HepG2 (cell line): ENCODE measurements around the gene COPZ1. TPM values are rescaled to one million over a fixed set of nuclear protein-coding genes. Genes with fewer than 3 reads are reported as not detected.
A peak's percentile ranks its signal among the peaks of the same experiment; 100 is the strongest.

Experiments
- ATF3 ChIP-seq: sonication (generic); formaldehyde crosslinking; IDR thresholded peaks from 2 replicates; pipeline ENCODE4 v1.4.0; 2020; ENCODE audit warnings: missing genetic modification reagents
- CAMTA2 ChIP-seq: sonication (generic); formaldehyde crosslinking; IDR thresholded peaks from 2 replicates; pipeline ENCODE4 v1.4.0; 2020; ENCODE audit warnings: mild to moderate bottlenecking, missing genetic modification reagents, borderline replicate concordance
- CCAR2 ChIP-seq: fragments of 200-400 bp; formaldehyde crosslinking; optimal IDR thresholded peaks from 2 replicates; pipeline ENCODE3; 2018; ENCODE audit warnings: low read depth, mild to moderate bottlenecking, low read length, moderate library complexity
- EP300 ChIP-seq, 3 experiments: sonication (generic) in 1 of 3; formaldehyde crosslinking in 1 of 3; IDR thresholded peaks; 2 replicates each; pipeline versions ENCODE4 v1.5.1 to v1.6.1; 2011 to 2020; ENCODE audit warnings: low read depth in 2 of 3, low read length in 2 of 3, borderline replicate concordance in 1 of 3, improper control_type of control experiment in 1 of 3, mild to moderate bottlenecking in 1 of 3, missing genetic modification reagents in 1 of 3, moderate library complexity in 1 of 3
- MXD1 ChIP-seq: sonication (generic); formaldehyde crosslinking; IDR thresholded peaks from 2 replicates; pipeline ENCODE4 v1.4.0; 2020; ENCODE audit warnings: mild to moderate bottlenecking, missing genetic modification reagents
- NAIF1 ChIP-seq: sonication (generic); formaldehyde crosslinking; IDR thresholded peaks from 2 replicates; pipeline ENCODE4 v1.5.0; 2020; ENCODE audit warnings: mild to moderate bottlenecking, missing genetic modification reagents, borderline replicate concordance
- NPAS2 ChIP-seq: sonication (generic); formaldehyde crosslinking; IDR thresholded peaks from 2 replicates; pipeline ENCODE4 v1.8.0; 2022; ENCODE audit warnings: mild to moderate bottlenecking, missing genetic modification reagents, borderline replicate concordance
- NR2F2 ChIP-seq: IDR thresholded peaks from 2 replicates; pipeline ENCODE4 v1.6.1; 2012; ENCODE audit warnings: low read depth, inconsistent platforms, borderline replicate concordance
- RBAK ChIP-seq: sonication (generic); formaldehyde crosslinking; IDR thresholded peaks from 2 replicates; pipeline ENCODE4 v1.5.1; 2020; ENCODE audit warnings: mild to moderate bottlenecking, missing genetic modification reagents
- THRA ChIP-seq: sonication (generic); formaldehyde crosslinking; IDR thresholded peaks from 2 replicates; pipeline ENCODE4 v1.4.0; 2020; ENCODE audit warnings: missing genetic modification reagents, borderline replicate concordance
- TP53 ChIP-seq: sonication (generic); formaldehyde crosslinking; conservative IDR thresholded peaks from 2 replicates; pipeline ENCODE4 v1.4.0; 2020; ENCODE audit warnings: missing genetic modification reagents
- ZFP90 ChIP-seq: sonication (generic); formaldehyde crosslinking; IDR thresholded peaks from 2 replicates; pipeline ENCODE4 v1.8.0; 2022; ENCODE audit warnings: missing genetic modification reagents, mild to moderate bottlenecking, inconsistent platforms, borderline replicate concordance
- ZGPAT ChIP-seq: IDR thresholded peaks from 2 replicates; pipeline ENCODE4 v1.6.1; 2016; ENCODE audit warnings: mild to moderate bottlenecking
- ZNF180 ChIP-seq: sonication (generic); formaldehyde crosslinking; IDR thresholded peaks from 2 replicates; pipeline ENCODE4 v1.4.0; 2020; ENCODE audit warnings: low read depth, missing genetic modification reagents, borderline replicate concordance
- ZNF510 ChIP-seq: sonication (generic); formaldehyde crosslinking; IDR thresholded peaks from 2 replicates; pipeline ENCODE4 v1.4.0; 2020; ENCODE audit warnings: low read depth, mild to moderate bottlenecking, missing genetic modification reagents
- ZNF546 ChIP-seq: sonication (generic); formaldehyde crosslinking; conservative IDR thresholded peaks from 2 replicates; pipeline ENCODE4 v1.8.1; 2023; ENCODE audit warnings: mild to moderate bottlenecking, missing genetic modification reagents
- ZSCAN9 ChIP-seq: IDR thresholded peaks from 2 replicates; pipeline ENCODE4 v1.6.1; 2016; ENCODE audit warnings: borderline replicate concordance
- polyA plus RNA-seq, 8 experiments: library from polyadenylated mRNA; depleted of rRNA in 3 of 8; stranded (reverse) in 7 of 8; unstranded in 1 of 8; fragments of >200 nt; fragmentation: Illumina TruSeq in 4 of 8; extraction: Trizol in 4 of 8; gene quantifications; 2 replicates each; pipeline versions ENCODE4 v1.2.1 to v1.2.3, GENCODE V29; 2011 to 2016; ENCODE audit warnings: low read depth in 4 of 8, missing spikeins in 1 of 8, mixed read lengths in 1 of 8; ENCODE audit not compliant: insufficient read depth in 1 of 8
- total RNA-seq, 5 experiments: library from RNA; depleted of rRNA; stranded (reverse); fragments of >200 nt; fragmentation: Illumina TruSeq; extraction: Trizol; gene quantifications; 2 replicates each; pipeline ENCODE4 v1.2.3, GENCODE V29; 2016; ENCODE audit warnings: low read depth in 1 of 5
- TF ChIP-seq, protein P1 (sequence below): sonication (generic); formaldehyde crosslinking; IDR thresholded peaks from 2 replicates; pipeline ENCODE4 v1.5.0; 2020; ENCODE audit warnings: missing genetic modification reagents
- TF ChIP-seq, protein P2 (sequence below): sonication (generic); formaldehyde crosslinking; IDR thresholded peaks from 2 replicates; pipeline ENCODE4 v1.8.0; 2022; ENCODE audit warnings: mild to moderate bottlenecking, missing genetic modification reagents, moderate library complexity
- TF ChIP-seq, protein P3 (sequence below): sonication (generic); formaldehyde crosslinking; IDR thresholded peaks from 2 replicates; pipeline ENCODE4 v1.4.0; 2020; ENCODE audit warnings: missing genetic modification reagents; ENCODE audit errors: not compliant biosample characterization
- TF ChIP-seq, protein P4 (sequence below): sonication (generic); formaldehyde crosslinking; IDR thresholded peaks from 2 replicates; pipeline ENCODE4 v1.8.1; 2022; ENCODE audit warnings: mild to moderate bottlenecking, missing genetic modification reagents

The COPZ1 gene
- total and polyA plus RNA-seq, 2 of the 13 experiments (the other 11 are each of a cell fraction or from before 2014, with no cell fraction given) = 125 to 184 TPM

DNA sequence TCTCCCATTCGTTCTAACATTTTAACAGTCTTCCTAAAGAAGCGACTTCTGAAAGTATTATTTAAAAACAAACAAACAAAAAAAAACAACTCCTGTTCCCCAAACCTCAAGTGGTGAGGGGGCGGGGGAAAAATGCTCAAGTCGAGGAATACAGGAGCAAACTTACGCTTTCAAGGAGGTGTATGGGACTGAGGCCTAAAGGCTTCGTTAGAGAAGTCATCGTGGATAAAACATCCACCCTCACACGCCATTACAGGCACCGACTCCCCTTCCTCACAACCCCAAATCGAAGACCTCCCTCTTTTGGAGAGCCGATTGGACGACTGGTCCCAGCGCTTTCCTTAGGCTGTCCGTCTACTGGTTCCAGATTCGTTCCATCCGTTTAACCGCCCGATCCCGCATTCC is 45.7 kb upstream of the COPZ1 start (continued):
- TF ChIP-seq ZNF180 (CRISPR knock-in tag) = no peak
- TF ChIP-seq NPAS2 = no peak
- no peak for TF ChIP-seq MXD1 (CRISPR knock-in tag)
- TF ChIP-seq, protein P1, sequence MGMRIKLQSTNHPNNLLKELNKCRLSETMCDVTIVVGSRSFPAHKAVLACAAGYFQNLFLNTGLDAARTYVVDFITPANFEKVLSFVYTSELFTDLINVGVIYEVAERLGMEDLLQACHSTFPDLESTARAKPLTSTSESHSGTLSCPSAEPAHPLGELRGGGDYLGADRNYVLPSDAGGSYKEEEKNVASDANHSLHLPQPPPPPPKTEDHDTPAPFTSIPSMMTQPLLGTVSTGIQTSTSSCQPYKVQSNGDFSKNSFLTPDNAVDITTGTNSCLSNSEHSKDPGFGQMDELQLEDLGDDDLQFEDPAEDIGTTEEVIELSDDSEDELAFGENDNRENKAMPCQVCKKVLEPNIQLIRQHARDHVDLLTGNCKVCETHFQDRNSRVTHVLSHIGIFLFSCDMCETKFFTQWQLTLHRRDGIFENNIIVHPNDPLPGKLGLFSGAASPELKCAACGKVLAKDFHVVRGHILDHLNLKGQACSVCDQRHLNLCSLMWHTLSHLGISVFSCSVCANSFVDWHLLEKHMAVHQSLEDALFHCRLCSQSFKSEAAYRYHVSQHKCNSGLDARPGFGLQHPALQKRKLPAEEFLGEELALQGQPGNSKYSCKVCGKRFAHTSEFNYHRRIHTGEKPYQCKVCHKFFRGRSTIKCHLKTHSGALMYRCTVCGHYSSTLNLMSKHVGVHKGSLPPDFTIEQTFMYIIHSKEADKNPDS (CRISPR knock-in tag) = no peak
- TF ChIP-seq TP53 = no peak
- no peak for TF ChIP-seq CAMTA2 (CRISPR knock-in tag)
- no peak for TF ChIP-seq ZFP90 (CRISPR knock-in tag)
- no peak for TF ChIP-seq ZSCAN9 (CRISPR knock-in tag)
- no peak for TF ChIP-seq ZGPAT (CRISPR knock-in tag)
- TF ChIP-seq, protein P2, sequence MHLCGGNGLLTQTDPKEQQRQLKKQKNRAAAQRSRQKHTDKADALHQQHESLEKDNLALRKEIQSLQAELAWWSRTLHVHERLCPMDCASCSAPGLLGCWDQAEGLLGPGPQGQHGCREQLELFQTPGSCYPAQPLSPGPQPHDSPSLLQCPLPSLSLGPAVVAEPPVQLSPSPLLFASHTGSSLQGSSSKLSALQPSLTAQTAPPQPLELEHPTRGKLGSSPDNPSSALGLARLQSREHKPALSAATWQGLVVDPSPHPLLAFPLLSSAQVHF (CRISPR knock-in tag) = no peak
- TF ChIP-seq EP300 (IDR thresholded peaks at IDR 0.05; ENCODE audit: low read depth in 2 of 2, low read length in 2 of 2) = 0 out of 4 replicates have a peak, but pooled peaks of 1 of the 2 experiments have one; percentile 34
- no peak for TF ChIP-seq EP300 (CRISPR knock-in tag; IDR thresholded peaks at IDR 0.05; ENCODE audit: borderline replicate concordance)
- TF ChIP-seq ZNF510 = no peak
- TF ChIP-seq ZNF546 (CRISPR knock-in tag) = no peak
- TF ChIP-seq NAIF1 = no peak
- no peak for TF ChIP-seq RBAK (CRISPR knock-in tag)
- TF ChIP-seq CCAR2 = no peak
- TF ChIP-seq ATF3 = no peak
- TF ChIP-seq, protein P3, sequence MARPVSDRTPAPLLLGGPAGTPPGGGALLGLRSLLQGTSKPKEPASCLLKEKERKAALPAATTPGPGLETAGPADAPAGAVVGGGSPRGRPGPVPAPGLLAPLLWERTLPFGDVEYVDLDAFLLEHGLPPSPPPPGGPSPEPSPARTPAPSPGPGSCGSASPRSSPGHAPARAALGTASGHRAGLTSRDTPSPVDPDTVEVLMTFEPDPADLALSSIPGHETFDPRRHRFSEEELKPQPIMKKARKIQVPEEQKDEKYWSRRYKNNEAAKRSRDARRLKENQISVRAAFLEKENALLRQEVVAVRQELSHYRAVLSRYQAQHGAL (CRISPR knock-in tag) = no peak
- TF ChIP-seq, protein P4, sequence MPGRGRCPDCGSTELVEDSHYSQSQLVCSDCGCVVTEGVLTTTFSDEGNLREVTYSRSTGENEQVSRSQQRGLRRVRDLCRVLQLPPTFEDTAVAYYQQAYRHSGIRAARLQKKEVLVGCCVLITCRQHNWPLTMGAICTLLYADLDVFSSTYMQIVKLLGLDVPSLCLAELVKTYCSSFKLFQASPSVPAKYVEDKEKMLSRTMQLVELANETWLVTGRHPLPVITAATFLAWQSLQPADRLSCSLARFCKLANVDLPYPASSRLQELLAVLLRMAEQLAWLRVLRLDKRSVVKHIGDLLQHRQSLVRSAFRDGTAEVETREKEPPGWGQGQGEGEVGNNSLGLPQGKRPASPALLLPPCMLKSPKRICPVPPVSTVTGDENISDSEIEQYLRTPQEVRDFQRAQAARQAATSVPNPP (CRISPR knock-in tag) = no peak
- no peak for TF ChIP-seq THRA
- TF ChIP-seq NR2F2 = no peak
